GM10266 (cell line): ENCODE measurements around the gene PRKAB2.

Experiments
- DNase-seq: peaks from one replicate; pipeline ENCODE4 v3.0.0; 2012; ENCODE audit errors: extremely low spot score
- CTCF ChIP-seq: IDR thresholded peaks from 2 replicates; pipeline ENCODE4 v1.5.1; 2012; ENCODE audit warnings: mild to moderate bottlenecking, low read depth; ENCODE audit not compliant: control insufficient read depth, insufficient read depth; ENCODE audit errors: missing control alignments

Gene PRKAB2

GRCh38 chr1:147172168-147173016 is at the start of gene PRKAB2:
TSS of gene PRKAB2 (minus strand) at chr1:147172470. CDS start at chr1:147172144, 326 bp downstream.
- peak; percentile 98 for TF ChIP-seq CTCF

GRCh38 chr1:147218606-147219005 is 46.3 kb upstream of the PRKAB2 start:
- TF ChIP-seq CTCF, result no peak
- DNase-seq, result no peak

More at GRCh38 chr1:147172168-147173016, at the start of gene PRKAB2:
- peak; percentile 93 for DNase-seq

- DNase-seq, result no peak
- TF ChIP-seq CTCF, result no peak
These were observed 44.9 kb upstream of the PRKAB2 start for GRCh38 chr1:147217141-147217540.

- no peak for DNase-seq
- TF ChIP-seq CTCF, result no peak
These were observed 43.9 kb upstream of the PRKAB2 start for GRCh38 chr1:147216124-147216523.

- TF ChIP-seq CTCF, result no peak
- no peak for DNase-seq
These were observed 43.3 kb upstream of the PRKAB2 start for GRCh38 chr1:147215540-147215916.

GRCh38 chr1:147214842-147215539 is 42.7 kb upstream of the PRKAB2 start:
- TF ChIP-seq CTCF, result no peak
- DNase-seq, result no peak

- DNase-seq, result no peak
- TF ChIP-seq CTCF, result no peak
These were observed 42.1 kb upstream of the PRKAB2 start for GRCh38 chr1:147214325-147214724.
